HG03097 (cell line): ENCODE measurements around the gene PLXNB2.

ENCODE experiments used
- ATAC-seq: cut with Tn5 transposase; IDR thresholded peaks from one replicate; pipeline ENCODE4 v1.9.1; 2021; ENCODE audit not compliant: unreplicated experiment, low FRiP score

The PLXNB2 gene

DNA sequence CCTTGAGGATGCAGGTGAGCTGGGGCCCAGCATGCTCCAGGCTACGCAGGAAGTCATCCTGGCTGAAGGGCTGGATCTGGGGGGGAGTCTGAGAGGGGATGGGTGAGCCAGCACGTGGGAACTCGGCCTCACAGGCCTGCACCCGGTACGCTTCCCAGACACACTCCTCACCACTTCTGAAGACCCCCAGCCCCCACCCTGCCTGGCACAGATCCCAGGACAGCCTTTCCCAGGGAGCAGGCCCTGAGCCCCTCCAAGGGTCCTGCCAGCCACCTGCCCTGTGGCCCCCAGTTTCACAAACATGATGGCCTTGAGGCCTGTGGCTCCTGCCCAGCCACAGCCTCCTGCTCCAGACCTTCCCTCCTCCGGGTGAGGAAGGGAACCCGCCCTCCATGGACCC, 5.6 kb upstream of the PLXNB2 start:
- no peak for ATAC-seq

DNA sequence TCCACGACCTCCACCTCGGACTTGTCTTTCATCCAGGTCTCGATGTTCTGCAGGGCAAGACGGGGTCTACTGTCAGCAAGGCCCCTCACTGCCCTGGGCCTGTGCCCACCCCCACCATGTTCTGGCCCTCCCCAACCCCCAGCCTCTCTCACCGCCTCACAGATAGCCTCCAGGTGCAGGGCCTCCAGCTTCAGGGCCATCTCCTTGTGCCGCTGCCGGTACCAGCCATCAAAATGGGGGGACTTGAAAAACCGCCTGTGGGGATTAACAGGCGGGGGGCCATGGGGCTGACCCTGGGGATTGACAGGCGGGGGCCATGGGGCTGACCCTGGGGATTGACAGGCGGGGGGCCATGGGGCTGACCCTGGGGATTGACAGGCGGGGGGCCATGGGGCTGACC, 4.9 kb upstream of the PLXNB2 start:
- ATAC-seq, result no peak

DNA sequence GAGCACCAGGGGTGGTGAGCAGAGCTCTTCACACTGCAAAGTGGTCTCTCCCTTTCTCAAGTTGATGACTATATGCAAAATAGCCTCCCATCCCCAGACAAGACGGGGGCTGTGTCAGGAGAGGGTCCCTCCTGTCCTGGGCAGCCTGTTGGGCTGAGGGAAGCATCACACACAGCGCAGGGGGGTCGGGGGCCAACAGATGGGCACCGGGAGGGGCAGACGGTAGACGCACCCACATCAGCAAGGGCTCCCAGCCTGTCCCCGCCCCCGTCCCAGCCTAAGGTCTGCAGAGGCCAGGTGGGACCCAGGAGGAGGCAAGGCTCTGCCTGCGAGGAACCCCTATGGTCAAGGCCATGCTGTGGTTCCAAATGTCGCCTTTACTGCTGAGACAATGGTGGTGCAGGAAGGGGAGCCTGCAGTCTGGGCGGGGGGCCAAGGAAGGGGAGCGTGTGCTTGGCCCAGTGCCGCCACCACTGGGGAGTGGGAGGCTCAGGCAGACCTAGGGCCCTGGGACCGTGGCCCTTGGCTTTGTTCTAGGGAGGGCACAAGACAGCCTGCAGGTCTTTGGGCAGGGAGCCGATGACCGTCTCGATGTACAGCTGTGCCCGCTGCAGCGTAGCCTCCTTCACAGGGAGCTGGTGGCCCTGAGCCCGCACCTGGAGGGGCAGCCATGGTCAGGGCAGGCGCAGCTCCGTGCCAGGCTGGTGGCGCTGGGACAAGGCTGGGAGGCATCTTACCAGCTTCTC, 4.3 kb upstream of the PLXNB2 start:
- ATAC-seq, result no peak

DNA sequence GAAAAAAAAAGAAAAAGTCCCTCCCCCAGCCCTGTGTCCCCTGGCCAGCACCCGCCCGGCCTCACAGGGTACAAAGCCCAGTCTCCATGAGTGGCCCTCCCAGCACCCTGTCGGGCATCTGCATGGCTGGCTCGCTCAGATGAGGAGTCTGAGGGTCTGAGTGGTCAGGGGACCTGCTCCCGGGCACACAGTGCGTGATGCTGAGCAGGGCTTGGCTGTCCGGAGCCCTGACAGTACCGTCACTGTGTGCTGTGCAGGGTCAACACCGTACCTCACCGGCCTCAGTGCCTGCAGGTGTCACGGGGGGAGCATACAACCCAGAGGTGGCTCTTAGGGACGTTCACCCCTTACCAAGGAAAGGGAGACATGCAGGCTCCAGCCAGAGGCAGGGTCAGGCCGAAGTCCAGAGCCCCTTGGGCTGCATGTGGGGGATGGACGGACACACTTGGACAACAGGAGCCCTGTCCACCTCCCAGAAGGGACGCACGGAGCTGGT, 3.6 kb upstream of the PLXNB2 start:
- ATAC-seq, result no peak

DNA sequence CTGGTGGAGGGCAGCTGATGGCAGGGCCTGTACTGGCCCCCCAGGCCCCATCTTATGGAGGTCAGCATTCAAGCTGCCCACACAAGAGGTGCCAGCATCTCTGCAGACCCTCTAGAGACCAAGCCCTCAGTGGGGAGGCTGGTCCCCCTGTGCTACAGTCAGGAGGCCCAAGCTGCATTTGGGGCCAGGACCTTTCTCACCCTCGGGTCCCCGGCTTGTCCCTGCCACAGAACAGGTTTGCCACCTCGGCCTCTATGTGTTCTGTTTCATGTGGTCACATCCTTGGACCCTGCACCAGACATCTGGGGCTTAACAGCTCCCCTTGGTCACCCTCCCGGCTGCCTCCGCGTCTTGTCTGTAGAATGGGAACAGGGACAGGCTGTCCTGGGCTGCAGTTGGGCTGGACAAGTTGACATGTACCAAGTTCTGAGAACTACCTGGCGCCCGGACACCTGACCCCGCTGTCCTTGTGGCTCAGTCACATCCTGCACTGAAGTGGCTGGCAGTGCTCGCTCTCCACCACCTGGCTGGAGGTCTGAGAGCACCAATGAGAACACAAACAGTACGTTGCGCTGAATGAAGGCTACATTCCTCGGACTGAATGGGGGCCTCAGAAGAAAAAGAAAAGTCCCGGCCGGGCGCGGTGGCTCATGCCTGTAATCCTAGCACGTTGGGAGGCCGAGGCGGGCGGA, 2.7 kb upstream of the PLXNB2 start:
- ATAC-seq, result no peak

DNA sequence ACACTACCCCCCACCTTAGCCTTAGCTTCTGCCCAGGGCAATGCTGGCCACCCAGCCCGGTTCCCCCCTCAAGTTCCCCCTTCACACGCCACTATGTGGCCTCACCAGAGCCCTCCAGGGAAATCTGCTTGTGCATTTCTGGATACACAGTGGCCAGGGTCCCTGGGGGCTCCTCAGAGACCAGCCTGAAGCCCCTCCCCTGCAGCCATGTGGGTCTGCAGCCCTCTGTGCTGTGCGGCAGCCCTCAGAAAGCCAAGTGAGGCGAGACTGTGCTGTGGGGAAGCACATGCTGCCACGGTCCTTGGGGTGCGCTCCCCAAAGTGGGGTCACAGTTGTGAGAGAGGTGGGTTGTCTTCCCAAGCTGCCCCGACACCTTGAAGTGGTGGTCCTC, 2.1 kb upstream of the PLXNB2 start:
- no peak for ATAC-seq

DNA sequence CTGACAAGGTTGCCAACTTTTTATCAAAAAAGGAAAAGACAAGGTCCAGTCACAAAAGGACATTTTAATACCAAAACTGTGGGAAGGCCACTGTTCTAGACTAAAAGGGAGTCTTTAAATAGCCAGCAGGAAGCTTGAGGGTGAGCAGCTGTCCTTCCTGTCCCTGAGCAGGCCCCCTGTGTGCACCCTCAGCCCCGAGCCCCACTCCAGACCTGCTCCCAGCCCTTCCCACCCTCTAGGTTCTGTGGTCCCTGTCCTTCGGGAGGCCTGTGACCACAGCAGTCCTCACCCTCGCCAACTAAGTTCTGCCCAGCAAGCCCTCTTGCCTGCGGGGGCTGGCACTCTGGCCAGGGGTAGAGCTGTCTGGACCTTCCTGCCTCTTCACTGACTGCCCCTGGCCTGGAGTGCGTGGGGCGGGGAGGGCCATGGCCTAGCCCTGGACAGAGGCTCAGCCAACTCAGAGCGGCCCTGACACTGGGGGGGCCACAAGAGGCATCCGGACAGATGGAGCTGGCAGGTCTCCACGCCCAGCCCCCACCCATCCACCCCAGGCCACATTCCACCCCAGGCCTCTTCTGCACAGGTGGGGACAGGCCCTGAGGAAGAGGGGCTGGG, 1.6 kb upstream of the PLXNB2 start:
- no peak for ATAC-seq

DNA sequence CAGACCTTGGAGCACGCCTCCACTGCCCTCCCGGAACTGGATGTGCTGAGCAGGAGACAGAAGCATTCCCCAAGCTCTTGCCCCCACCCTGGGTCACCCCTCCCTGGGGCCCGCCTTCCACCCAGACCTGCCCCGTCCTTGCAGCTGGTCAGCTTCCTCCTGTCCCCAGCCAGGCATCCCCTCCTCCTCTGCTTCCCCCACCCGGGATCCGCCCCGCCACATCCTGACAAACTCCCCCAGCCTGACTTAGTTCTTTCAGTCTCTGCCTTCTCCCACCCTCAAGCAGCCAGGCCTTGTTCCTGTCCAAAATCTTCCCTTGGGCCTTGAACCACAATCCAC, 1.1 kb upstream of the PLXNB2 start:
- no peak for ATAC-seq

DNA sequence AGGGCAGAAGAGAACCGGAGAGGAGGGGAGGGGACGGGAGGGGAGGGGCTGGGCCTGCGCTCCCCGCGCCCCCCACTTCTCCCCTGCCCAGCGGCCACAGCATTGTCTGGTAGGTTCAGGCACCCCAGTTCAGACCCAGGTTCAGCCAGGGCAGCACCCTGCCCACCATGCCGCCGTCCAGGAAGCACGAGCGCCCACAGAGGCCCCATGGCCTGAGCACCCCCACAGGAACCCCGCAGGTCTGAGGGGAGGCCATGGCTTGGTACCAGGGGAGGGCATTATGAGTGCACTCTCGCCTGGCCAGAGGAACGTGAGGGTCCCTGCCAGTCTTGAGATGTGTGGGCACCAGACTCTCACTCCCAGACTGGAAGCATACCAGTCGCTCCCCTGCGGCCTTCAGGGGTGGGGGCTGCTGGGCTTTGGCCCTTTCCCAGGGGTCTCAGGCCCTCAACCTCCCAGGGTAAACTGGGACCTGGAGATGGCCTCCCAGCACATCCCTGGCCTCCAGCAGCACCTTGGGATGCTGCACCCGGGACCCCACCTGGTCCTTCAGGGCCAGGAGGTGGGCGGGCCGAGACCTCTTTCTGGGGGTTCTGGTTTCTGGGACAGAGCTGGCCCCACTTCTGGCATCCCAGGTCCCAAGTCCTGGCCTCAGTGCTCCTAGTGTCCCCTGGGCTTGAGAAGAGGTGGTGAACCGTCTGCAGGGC, 597 bp upstream of the PLXNB2 start:
- ATAC-seq, result no peak

DNA sequence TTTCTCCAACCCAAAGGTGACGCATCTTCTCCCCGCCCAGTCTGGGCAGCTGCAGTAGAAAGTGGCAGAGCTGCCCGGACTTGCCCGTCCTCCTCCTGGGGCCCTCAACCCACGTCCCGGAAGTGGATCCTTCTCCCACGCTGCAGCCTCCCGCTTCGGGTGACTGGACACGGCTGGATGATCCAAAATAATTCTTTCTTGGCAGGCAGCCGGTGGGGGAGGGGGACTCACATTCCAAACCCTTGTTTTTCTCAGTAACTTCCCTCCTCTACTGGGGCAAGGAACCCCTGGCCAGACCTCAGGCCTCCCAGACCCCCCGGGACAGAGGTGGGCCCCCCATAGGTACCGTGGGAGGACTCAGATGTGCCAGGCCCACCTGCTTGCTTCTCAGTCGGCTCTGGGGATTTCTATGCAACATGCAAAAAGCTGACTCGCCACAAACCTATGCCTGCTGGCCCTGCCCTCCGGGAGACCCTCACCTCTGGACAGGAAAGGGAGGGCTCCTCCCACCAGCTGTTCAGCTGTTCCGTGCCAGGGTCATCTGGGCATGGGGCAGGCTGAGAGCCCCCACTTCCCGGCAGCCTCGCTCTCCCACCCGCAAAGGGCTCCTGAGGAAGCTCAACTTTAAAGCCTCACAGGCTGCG, 1.4 kb downstream of the PLXNB2 start:
- ATAC-seq, result no peak

DNA sequence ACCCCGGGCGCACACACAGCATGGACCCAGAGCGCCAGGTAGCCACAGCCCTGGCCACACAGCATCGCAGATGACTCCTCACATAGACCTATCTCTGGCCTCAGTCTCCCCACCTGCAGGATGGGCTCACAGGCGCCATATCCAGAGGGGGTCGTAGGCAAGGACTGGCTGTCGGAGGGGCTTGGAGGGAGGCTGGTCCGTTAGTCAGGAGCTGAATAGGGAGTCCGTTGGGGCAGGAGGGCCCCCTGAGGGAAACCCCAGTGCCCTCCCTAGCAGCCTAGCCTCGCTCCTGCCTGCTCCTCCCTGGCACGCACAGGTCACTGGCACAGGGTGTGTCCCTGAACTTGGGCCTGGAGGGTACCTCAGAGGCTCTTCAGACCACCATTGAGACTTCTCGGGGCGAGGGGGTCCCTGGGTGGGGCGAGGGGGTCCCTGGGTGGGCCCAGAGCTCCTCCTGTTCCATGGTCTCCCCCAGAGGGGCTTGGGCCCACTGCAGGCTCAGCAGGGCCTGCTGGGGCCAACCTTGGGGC, 2.0 kb downstream of the PLXNB2 start:
- no peak for ATAC-seq

DNA sequence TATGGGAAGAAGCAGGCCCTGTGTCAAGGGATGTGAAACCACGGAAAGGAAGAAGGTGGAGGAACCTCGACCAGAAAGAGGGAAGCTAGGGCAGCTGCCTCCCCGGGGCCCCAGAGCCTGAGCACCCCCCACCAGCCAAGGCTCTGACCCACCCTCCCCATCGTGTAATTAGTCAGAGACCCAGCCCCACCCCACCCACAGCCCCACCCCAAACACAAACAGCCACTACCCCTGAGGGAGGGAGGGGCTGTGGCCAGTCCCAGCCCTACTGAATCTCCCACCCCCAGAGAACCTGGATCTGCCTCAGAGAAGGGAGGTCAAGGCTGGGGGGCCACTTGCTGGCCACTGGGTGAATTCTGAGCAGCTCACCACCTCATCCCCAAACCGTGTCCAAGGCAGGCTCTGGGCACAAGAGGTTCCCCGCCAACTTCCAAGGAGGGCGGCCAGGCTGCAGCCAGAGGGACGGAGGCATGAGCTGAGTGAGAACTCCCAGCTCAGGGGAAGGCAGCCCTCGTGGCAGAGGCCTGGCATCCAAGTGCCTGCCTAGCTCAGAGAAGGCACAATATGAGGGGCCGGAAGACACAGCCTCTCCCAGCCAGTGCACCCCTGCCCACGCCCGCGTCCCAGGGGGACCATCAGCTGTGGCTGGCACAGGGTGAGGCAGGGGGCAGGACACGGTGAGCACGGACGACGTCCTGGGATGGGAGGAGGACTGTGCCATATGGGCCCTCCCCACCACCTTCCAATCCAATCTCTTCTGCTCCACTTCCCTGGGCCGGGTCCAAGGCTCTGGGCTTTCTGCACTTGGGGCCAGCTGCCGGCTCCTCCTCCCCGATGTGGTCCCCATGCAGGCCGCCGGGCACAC, 2.7 kb downstream of the PLXNB2 start:
- ATAC-seq, result no peak

DNA sequence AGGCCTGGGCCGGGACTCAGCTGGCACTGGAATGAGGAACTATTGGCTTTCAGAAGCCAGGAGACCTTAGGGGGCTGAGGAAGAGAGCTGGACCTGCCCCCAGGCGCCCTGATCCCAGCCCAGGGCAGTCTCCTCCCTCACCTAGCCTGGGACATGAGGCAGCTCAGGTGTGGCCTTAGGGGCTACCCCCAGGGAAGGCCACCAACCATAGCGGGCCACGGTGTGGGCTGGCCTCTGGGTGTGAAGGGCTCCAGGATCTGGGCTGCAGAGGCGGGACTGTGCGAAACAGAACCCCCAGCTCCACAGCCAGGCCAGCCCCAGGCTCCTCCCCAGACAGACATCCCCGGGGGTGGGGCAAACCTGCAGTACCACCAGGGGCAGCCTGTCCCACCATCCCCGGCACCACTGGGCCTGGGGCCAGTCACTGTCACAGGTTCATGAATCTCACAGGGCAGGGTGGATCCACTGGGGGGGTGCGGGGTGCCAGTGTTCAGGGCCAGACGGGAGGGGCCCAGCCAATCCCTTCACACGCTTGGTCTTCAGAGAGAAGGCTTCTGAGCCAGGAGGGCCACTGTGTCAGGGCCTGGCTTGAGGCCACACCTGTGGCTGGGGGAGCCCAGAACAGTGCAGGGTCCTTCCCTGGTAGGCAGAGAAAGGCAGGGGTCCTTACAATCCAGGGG, 3.5 kb downstream of the PLXNB2 start:
- no peak for ATAC-seq

DNA sequence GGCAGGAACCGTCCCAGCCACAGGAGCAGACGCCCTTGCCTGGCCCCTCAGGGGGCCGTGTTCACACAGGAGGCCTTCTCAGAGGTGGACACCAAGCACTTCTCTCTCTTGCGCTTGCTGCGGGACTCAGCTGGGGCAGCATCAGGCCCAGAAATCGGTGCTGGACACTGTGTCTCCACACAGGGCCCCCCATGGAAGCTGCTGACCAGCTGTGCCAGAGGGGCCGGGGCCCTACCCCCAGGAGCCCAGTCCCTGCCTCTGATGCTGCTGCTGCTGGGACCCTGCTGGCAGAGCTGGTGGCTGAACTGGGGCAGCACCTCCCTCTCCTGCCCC, 4.0 kb downstream of the PLXNB2 start:
- no peak for ATAC-seq

DNA sequence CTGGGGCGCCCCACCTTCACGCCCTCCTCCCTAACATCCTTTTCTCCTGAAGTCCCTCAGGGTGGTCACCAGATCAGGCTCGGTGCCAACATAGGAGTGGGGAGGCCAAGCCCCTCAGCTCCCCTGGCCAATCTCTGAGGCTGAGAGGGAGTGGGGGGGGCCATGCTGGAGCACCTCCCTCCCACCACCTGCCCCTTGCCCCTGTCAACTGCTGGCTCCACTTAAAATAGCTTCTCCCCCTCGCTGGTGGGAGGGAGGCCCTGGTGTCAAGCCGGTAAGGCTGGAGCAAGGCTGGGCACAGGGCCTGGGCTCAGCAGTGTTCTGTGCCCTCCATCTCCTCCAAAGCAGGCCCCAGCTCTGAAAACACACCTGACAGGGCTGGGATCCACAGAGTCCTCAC, 4.9 kb downstream of the PLXNB2 start:
- ATAC-seq, result no peak

DNA sequence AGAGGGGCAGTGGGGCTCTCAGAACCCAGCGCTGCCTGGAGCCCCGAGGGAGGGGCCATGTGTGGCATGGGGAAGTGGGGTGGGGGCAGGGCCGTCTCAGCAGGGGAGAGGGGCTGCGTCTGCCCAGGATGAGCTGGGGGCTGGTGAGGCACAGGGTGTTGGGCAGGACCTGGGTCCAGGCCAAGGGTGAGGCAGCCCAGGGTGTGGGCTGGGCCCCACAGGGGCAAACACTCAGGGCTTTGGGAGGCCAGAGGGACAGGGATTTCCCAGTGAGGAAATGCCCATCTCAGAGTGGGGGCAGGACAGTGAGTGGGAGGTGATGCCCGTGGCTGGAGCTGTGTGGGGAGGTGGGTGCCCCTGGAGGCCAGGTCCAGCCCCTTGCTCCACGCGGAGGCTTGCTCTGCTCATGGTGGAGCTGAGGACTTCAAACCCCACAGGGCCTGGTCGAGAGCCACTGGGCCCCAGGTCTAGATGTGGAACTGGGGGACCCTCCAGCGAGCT, 5.4 kb downstream of the PLXNB2 start:
- ATAC-seq, result no peak

DNA sequence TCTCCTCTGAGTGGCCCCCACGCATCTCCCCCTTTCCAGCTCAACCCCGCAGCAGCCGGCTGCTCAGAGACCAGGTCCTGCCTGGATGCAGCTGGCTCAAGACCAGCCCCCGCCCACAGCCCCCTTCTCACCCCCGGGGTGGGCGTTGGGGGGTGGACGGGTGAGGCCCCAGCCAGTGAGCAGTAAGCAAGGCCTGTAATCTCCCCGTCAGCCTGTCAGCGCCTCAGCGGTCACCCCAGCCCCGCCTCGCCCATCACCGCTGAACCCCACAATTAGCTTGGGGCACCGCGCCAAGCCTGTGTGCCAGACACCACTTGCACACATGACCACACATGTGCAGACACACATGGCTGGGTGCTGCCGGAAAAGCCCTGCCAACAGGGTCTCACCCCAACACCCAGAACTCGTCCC, 5.9 kb downstream of the PLXNB2 start:
- no peak for ATAC-seq

DNA sequence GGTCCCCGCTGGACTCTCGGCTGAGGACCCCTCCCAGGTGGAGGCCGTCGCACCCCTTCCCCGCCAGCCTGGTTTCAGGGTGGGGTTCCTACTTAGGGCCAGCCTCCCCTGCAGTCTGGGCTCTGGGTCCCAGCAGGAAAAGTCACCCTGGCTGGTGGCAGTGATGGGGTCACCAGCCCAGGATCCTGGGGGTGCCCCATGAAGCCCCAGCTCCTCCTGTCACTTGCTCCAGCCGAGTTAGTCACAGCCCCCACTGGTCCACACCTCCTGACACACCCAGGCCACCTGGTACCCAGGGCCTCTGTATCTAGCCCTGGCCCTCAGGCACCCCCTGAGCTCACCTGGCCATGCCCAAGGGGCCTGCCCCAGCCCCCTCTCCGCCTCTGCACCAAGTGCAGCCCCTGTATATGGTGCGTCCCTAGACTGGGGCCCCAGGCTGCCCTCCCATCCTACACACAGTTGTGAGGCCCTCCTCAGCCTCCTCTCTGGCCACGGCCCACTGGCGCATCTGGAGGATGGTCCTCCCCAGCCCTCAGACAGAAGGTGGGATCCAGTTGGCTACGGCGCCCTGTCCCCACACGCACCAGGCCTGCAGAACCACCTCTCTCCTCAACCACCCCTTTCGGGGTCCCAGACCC, 6.7 kb downstream of the PLXNB2 start:
- no peak for ATAC-seq
